ENCODE results near the gene PHYHIPL.

PHYHIPL gene

DNA sequence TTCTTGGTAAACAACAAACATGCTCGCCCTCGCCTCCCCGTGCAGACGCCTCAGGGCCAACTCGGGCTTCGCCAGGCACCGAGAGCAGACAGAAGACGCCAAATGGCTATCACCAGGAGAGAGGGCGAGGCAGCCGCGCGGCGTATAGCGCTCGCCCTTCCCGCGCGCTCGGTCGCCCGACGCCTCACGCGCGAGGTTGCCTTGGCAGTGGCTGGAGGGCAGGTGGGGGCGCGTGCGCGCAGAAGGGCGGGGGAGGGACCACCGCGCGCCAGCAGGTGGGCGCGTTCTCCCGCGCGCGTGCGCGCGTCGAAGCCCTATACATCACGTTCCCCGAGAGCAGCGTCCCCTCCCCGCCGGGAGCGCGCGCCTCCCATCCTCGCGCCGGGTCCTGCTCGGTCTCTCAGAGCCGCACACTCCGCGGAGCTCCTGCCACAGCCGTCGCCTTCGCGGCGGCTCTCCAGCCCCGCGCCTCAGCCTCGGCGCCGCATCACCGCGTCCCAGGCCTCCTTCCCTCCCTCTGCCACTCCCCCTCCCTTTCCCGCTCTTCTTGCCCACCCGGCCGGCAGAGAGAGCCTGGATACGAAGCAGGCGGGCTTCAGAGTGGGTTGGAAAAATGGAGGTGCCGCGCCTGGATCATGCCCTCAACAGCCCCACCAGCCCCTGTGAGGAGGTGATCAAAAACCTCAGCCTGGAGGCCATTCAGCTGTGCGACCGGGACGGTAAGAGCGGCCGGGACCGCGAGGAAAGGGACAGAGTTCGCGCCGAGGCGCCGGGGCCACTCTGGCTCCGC is at the start of gene PHYHIPL:
TSS of gene PHYHIPL (plus strand) at position 403 of the 790 bp plus-strand sequence. CDS start at position 614, 211 bp downstream.
- DNase-seq (ENCODE audit: low read depth in 2 of 3, low spot score in 2 of 3): no peak

DNA sequence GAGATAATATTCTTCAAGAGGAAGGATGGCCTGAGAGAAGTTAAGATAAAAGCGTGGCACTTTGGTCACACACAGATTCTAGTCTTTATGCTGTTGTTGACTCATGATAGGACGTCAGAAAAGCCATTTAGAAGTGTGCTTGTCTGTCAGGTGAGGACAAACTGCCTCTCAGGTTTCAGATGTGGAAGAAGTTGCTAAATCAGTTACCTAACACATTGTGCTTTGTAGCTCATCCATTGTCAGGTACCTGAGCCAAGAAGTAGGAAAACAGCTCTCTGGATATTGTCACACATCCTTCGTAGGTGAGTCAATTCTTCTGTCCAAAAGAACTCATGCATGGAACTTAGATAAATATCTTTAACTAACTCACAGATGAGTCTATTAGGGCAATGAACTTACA is 49.5 kb upstream of the PHYHIPL start:
- DNase-seq (ENCODE audit: low read depth in 2 of 3, low spot score in 2 of 3): no peak

- no peak for DNase-seq (ENCODE audit: low read depth in 2 of 3, low spot score in 2 of 3)
These were observed 48.5 kb upstream of the PHYHIPL start for GRCh38 chr10:59127991-59128390.

GRCh38 chr10:59129867-59130266 is 46.6 kb upstream of the PHYHIPL start:
- DNase-seq (ENCODE audit: low read depth in 2 of 3, low spot score in 2 of 3): no peak

- no peak for DNase-seq (ENCODE audit: low read depth in 2 of 3, low spot score in 2 of 3)
These were observed 44.8 kb upstream of the PHYHIPL start for GRCh38 chr10:59131666-59132065.

DNA sequence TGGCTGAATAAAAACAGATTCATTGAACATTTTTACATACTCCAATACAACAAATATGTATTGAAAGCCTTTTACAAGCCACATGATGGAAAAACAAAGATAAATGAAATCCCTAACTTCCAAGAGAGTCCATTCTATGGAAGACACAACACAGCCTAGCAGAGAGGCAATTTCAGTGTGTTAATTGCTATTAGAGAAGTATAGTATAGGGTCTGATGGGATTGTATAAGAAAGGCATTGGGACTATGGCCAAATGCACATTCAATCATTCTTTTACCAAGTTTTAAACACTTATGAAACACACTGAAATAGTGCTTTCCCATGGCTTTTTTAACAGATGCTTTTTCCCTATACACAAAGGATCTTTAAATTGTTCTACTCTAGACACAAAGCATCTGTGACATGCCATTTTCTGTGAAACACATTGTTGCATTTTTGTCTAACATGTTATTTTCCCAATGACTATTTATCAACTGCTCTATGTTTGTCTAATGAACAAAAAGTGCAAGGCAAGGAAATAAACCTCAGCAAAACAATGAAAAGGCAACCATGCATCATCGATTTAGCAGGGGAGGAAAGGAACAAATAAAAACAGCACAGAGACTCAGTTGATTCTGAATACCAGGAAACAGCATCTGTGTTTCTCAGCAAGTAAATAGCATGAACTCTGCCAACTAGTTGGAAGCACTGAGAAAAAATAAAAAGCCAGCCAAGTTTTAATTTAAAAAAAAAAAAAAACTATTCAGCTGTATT is 42.4 kb upstream of the PHYHIPL start:
- no peak for DNase-seq (ENCODE audit: low read depth in 2 of 3, low spot score in 2 of 3)

GRCh38 chr10:59134785-59135184 is 41.7 kb upstream of the PHYHIPL start:
- DNase-seq (ENCODE audit: low read depth in 2 of 3, low spot score in 2 of 3): no peak

- no peak for DNase-seq (ENCODE audit: low read depth in 2 of 3, low spot score in 2 of 3)
These were observed 41.2 kb upstream of the PHYHIPL start for GRCh38 chr10:59135275-59135674.

DNA sequence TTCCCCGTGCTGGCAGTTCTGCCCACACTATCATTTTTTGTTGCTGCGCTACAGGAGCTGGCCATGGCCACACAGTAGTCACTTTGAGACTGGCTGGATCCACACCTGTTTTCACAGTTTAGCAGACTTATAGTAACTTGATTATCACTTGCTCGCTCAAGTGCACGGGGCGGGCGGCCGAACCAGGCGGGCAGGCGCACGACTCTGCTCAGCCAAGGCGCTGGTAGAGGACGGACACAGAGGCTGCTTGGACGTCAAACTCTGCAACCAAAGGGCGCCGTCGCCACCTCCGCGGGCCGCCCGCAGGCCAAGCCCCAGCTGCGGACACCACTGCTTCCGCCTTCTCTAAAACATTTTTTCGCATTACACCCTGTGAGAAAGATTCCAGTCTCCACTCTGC is 38.4 kb upstream of the PHYHIPL start:
- DNase-seq (ENCODE audit: low read depth in 2 of 3, low spot score in 2 of 3): no peak

GRCh38 chr10:59143544-59143943 is 32.9 kb upstream of the PHYHIPL start:
- no peak for DNase-seq (ENCODE audit: low read depth in 2 of 3, low spot score in 2 of 3)

DNA sequence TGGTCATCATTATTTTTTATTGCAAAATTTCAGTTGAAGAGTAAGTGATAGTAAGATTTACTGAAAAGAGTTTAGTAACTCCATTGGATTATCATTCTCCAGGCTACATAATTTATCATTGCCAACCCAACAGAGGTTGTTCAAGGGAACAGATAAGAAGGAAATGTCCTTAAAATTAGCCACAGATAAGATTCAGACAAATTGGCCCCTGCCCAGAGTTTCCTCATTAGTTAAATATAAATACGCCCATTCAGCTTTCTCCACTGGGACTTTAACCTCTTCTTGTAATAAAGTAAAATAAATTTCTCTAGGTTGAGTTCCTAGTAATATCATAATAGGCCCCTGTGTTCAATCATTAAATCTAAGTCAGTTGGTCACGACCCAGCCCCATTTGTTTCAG is 27.7 kb upstream of the PHYHIPL start:
- DNase-seq (ENCODE audit: low read depth in 2 of 3, low spot score in 2 of 3): no peak

GRCh38 chr10:59155556-59155955 is 20.9 kb upstream of the PHYHIPL start:
- DNase-seq (ENCODE audit: low read depth in 2 of 3, low spot score in 2 of 3): no peak

DNA sequence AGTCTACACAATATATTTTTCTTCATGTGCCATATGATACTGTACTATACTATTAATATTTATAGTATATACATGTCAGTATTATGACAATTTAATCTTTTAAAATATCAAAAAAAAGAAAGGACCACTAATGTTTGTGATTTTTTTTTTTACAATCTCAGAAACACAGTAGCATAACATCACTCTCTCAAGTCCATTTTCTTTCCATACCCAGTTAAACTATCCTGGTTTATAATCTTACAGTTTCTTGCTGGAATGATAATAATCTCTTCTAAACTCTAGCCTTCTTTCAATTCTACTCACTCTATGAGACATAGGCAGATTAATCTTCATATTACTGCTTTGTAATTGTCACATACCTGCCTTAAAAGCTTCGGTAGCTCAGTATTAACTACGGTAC is 8.9 kb upstream of the PHYHIPL start:
- DNase-seq (ENCODE audit: low read depth in 2 of 3, low spot score in 2 of 3): no peak

DNA sequence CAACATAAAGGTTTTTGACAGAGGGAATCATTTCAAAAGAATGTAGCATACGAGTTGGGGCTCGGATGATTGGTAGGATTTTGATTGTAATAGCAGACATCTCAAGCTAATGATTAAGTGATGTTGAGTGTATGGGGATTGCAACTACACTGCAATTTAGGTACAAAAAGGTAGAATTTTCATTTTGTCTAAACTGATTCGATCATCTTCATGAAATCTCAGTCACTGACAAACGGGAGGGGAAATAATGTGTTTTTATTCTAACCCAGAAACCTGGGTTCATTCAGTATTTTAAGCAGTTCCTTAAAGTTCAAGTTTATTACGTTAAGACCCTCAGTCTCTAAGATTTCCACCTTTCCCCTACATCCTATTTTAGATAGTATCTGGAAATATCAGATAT is 3.9 kb upstream of the PHYHIPL start:
- DNase-seq (ENCODE audit: low read depth in 2 of 3, low spot score in 2 of 3): no peak

GRCh38 chr10:59173414-59173813 is 3.0 kb upstream of the PHYHIPL start:
- no peak for DNase-seq (ENCODE audit: low read depth in 2 of 3, low spot score in 2 of 3)

DNA sequence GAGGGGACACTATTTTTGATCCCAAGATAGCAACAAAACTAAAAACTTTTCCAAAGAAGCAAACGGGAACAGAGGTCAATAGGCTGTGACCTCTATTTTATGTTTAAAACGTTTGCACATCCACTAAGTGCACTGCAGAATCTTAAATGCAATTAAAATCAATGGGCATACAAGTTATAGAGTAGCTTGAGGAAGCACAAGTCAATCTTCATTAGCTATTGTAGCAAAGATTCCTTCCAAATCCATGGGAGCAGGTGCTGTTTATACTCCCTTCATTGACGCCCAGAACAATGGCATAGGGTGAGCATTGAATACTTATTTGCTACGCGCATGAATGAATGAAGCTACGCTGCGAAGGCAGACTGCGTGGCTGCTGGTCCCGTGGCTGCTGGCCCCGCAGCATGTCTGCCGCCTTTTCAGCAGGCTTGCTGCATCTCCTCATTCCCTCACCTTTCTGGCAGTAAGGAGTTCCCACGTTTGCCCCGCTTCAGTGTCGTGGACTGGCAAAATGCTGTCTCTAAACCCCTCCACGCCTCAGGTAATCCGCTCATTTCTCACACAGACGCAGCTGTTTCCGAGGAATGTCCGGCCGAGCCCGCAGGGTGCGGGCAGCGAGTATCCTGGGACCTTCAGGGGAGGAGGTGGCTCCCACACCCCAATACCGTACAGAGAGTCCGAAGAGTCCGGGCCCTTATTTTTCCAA is 754 bp upstream of the PHYHIPL start:
- no peak for DNase-seq (ENCODE audit: low read depth in 2 of 3, low spot score in 2 of 3)

GRCh38 chr10:59177031-59177797 is 771 bp downstream of the PHYHIPL start:
- DNase-seq (ENCODE audit: low read depth in 2 of 3, low spot score in 2 of 3): no peak

DNA sequence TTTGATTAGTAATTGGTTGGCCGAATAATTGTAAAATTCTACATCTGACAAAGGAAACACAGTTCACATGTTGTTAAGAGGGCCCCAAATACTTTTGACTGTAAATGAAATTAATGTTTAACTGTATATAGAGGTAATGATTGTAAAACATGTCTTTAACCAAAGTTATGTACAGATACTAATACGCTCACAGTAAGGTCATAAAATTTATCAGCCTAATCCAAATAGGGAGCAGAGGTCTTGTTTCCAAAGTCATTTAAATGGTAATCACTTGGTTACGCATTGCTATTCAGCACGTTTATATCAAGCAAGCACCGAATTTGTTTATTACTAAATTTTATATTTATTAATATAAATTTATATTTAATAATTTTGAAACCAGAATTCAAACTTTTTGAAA is 1.4 kb downstream of the PHYHIPL start:
- DNase-seq (ENCODE audit: low read depth in 2 of 3, low spot score in 2 of 3): no peak

DNA sequence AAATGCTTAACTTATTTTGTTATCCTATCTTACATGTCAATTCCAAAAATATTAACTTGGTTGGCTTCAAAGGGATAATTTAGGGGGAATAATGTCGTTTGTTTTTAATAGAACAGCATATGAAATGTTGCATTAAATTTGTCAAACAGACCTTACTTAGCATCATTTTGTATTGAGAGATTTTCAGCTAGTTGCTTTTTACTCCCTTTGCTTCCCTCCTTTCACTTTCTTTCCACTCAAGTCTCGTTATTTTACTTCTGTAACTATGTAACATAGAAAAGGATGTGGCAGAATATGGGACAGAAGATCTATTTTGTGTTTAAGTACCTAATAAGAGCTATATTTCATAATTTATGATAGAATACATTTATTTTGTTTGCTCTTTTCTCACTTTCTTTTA is 2.6 kb downstream of the PHYHIPL start:
- DNase-seq (ENCODE audit: low read depth in 2 of 3, low spot score in 2 of 3): no peak

DNA sequence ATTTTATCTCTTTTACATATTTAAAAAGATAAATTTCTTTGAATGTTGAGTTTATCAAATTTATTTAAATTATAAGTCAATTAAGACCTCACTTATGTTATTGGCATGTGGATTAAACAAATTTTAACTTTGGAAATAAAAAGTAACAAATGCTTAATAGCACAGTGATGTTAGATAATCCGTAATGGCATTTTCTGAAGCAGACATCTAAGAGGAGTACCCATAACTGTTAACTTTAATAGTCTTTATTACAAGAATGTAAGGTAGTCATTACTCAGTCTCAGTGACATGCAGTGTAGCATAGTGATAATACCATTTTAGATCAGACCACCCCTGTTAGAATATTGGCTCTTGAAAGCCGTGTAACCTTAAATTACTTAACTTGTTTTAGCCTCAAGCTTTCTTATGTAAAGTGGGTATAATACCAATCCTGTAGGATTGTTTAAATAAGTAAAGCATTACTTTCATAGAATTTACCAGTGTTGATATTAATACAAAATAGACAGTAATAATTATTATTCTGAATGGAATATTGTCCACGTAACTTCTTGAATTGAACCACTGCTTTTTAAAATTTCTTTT is 4.3 kb downstream of the PHYHIPL start:
- no peak for DNase-seq (ENCODE audit: low read depth in 2 of 3, low spot score in 2 of 3)

- DNase-seq (ENCODE audit: low read depth in 2 of 3, low spot score in 2 of 3): no peak
These were observed 5.2 kb downstream of the PHYHIPL start for GRCh38 chr10:59181668-59182067.

Measured in activated CD8-positive, alpha-beta memory T cell treated with anti-CD3 and anti-CD28 coated beads for 48 hours (primary cell).